IPS-15b (cell line): Measurements from ENCODE around the gene ANO8.
A peak's percentile ranks its signal among the peaks of the same experiment; 100 is the strongest.
"Not testable (repeated sequence)": the region's sequence is repeated elsewhere in the genome, so short reads cannot be mapped to it uniquely, and the experiment has no call there.

ENCODE experiments used
- H3K27me3 ChIP-seq: one replicate; pipeline ENCODE4 v1.6.1; 2013; ENCODE audit warnings: low read length; ENCODE audit not compliant: control insufficient read depth, insufficient read depth
- H3K36me3 ChIP-seq: one replicate; pipeline ENCODE4 v1.6.1; 2013; ENCODE audit warnings: low read length; ENCODE audit not compliant: control insufficient read depth, insufficient read depth
- H3K4me1 ChIP-seq: one replicate; pipeline ENCODE4 v1.6.1; 2013; ENCODE audit warnings: mild to moderate bottlenecking, low read length; ENCODE audit not compliant: control insufficient read depth, insufficient read depth
- H3K4me3 ChIP-seq: one replicate; pipeline ENCODE4 v1.5.1; 2013; ENCODE audit warnings: low read depth, low read length
- H3K9ac ChIP-seq: one replicate; pipeline ENCODE4 v1.6.1; 2013; ENCODE audit warnings: low read depth, mild to moderate bottlenecking, low read length
- H3K9me3 ChIP-seq: one replicate; pipeline ENCODE4 v1.6.1; 2013; ENCODE audit warnings: mild to moderate bottlenecking, low read length; ENCODE audit not compliant: control insufficient read depth, insufficient read depth

The ANO8 gene, protein sequence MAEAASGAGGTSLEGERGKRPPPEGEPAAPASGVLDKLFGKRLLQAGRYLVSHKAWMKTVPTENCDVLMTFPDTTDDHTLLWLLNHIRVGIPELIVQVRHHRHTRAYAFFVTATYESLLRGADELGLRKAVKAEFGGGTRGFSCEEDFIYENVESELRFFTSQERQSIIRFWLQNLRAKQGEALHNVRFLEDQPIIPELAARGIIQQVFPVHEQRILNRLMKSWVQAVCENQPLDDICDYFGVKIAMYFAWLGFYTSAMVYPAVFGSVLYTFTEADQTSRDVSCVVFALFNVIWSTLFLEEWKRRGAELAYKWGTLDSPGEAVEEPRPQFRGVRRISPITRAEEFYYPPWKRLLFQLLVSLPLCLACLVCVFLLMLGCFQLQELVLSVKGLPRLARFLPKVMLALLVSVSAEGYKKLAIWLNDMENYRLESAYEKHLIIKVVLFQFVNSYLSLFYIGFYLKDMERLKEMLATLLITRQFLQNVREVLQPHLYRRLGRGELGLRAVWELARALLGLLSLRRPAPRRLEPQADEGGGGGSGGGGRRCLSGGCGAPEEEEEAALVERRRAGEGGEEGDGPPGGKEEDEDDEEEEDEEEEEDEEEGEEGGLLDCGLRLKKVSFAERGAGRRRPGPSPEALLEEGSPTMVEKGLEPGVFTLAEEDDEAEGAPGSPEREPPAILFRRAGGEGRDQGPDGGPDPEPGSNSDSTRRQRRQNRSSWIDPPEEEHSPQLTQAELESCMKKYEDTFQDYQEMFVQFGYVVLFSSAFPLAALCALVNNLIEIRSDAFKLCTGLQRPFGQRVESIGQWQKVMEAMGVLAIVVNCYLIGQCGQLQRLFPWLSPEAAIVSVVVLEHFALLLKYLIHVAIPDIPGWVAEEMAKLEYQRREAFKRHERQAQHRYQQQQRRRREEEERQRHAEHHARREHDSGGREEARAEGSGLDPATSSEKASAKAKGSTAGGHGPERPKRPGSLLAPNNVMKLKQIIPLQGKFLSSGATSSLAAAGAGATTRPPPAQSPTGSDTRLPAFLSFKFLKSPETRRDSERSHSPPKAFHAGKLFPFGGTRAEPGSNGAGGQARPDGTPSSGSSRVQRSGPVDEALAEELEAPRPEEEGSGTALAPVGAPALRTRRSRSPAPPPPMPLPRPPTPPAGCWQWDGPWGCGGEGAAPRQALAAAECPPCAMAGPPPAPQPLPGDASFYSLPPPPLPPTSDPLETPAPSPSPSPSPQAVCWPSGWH

DNA sequence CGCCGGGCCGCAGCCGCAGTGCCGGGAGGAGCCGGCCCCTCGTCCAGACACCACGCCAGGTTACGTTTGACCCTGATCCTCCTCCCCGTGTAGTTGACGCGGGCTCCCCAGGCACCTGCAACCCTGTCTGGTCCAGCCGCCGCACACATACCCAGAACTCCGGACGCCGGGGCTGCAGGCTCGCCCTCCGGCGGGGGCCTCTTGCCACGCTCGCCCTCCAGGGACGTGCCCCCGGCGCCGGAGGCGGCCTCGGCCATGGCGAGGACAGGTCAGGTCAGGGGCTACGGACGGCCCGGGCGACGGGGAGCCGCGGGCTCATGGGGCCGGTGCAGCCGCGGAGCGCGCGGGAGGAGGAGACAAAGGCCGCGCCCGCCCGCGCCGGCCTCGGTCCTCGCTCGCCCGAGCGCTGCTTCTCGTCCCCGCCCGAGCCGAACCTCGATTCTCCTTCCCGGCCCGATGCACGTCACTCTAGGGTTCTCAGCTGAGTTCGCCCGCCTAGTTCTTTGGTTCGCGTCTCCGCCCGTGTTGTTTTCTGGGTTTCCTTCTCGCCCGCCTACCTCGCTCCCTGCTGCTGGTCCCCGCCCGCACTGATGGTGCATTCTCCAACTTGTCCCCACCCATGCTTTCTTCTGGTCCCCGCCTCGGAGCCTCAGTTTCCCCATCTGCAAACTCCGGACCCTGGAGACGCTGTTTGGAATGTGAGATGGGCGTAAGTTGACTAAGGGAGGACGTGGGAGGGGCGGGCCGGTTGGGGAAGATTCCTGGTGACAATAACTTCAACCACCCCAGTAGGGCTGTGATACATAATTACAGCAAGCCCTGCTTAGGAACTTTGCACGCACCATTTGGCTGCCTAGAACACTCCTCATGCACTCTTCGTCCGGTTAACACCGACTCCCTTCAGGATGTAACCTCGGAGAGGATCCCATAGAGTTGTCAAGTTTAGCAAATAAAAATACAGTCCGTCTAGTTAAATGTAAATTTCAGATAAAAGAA, at the start of gene ANO8:
Gene ANO8, minus strand, starts transcription at position 442 of the 996 bp plus-strand sequence. Its CDS starts 185 bp downstream, at position 257.
- H3K4me1 ChIP-seq = peaks cover 2% of the 10 kb centered on the region

DNA sequence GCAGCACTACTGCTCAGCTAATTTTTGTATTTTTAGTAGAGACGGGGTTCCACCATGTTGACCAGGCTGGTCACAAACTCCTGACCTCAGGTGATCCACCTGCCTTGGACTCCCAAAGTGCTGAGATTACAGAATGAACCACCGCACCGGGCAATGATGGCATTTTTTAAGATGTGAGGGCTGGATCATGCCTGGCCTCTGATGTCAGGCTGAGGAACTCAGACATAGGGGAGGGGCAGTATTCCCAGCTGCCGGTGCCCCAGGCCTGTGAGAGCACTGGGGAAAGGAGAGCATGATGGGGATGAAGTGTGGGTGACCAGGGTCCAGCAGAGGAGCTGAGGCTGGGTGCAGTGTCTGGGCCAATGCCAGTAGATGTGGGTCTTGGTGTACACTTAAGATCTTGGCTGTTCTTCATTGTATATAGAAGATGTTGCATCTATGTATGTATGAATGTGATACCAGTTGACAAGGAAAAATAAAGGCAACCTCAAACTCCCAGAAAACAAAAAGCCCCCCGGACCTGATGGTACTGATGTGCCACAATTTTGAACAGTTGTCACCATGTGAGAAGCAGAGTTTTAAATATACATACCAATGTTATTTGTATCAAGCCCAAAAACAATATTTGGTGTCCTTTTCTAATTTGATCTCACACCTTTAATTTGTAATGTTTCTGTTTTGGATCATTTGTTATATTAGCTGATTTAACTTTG, 45.9 kb upstream of the ANO8 start:
- H3K36me3 ChIP-seq = no peaks in the 10 kb centered on the region
- H3K4me1 ChIP-seq = peaks cover 2% of the 10 kb centered on the region
- no peaks in the 10 kb centered on the region for H3K27me3 ChIP-seq
- no peaks in the 10 kb centered on the region for H3K9me3 ChIP-seq
- no peak overlapping the region for H3K9ac ChIP-seq
- no peak overlapping the region for H3K4me3 ChIP-seq

More for the DNA sequence above, at the start of gene ANO8:
- H3K36me3 ChIP-seq = peaks cover 8% of the 10 kb centered on the region
- no peaks in the 10 kb centered on the region for H3K9me3 ChIP-seq
- H3K9ac ChIP-seq = no peak within 1 kb of the TSS
- H3K27me3 ChIP-seq = peaks cover 8% of the 10 kb centered on the region
- H3K4me3 ChIP-seq = peak within 1 kb of the TSS; percentile 78

DNA sequence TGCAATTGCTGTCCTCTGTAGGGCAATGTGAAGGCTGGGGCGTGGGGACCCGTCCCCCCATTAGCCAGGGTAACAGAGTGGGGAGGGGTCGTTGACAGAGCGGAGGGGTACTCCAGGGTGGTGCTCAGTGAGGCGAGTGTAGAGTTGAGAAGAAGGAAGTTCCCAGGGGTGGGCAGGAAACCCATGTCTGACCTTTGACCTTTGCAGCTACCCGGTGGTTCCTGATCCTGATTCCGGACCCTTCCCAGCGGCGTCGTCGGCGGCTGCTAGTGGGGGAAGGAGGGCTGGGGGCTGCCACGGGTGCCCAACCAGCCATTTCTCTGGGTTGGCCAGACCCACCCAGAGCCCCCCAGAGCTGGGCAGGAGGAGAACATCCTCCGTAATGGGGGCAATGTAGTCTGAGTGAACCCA, 44.6 kb upstream of the ANO8 start:
- Histone ChIP-seq H3K4me3 (no peak overlapping the region), H3K4me1 (peaks cover 2% of the 10 kb centered on the region)

DNA sequence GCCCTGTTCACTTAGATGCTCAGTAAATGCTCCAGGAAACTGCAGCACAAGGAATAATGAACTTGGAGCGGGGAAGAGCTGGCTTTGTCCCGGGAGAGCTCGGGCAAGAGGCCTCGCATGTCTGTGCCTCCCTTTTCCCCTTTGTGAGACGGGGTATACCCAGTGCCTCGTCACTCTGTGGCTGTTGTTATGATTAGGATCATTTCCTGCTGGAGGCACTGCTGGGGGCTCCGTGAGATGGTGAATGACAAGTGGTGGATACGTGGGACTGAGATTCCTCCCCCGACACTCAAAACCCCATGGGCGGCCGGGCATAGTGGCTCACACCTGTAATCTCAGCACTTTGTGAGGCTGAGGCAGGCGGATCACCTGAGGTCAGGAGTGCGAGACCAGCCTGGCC, 43.6 kb upstream of the ANO8 start:
- Histone ChIP-seq H3K27me3 (no peaks in the 10 kb centered on the region), H3K9me3 (no peaks in the 10 kb centered on the region), H3K36me3 (no peaks in the 10 kb centered on the region), H3K9ac (no peak overlapping the region), H3K4me1 (peaks cover 2% of the 10 kb centered on the region), H3K4me3 (no peak overlapping the region)

More for the DNA sequence above, 44.6 kb upstream of the ANO8 start:
- H3K9me3 ChIP-seq = no peaks in the 10 kb centered on the region
- H3K9ac ChIP-seq = no peak overlapping the region
- H3K27me3 ChIP-seq = no peaks in the 10 kb centered on the region
- H3K36me3 ChIP-seq = no peaks in the 10 kb centered on the region

GRCh38 chr19:17376935-17377600, 42.4 kb upstream of the ANO8 start, which contains the start of gene PLVAP:
PLVAP (minus strand) TSS chr19:17377342; CDS start chr19:17377288, 54 bp downstream.
- Histone ChIP-seq H3K36me3 (no peaks in the 10 kb centered on the region), H3K27me3 (no peaks in the 10 kb centered on the region), H3K4me3 (no peak within 1 kb of the TSS), H3K4me1 (peaks cover 2% of the 10 kb centered on the region), H3K9ac (no peak within 1 kb of the TSS), H3K9me3 (no peaks in the 10 kb centered on the region)

GRCh38 chr19:17370026-17370587, 35.5 kb upstream of the ANO8 start:
- H3K27me3 ChIP-seq = no peaks in the 10 kb centered on the region
- H3K9ac ChIP-seq = no peak overlapping the region
- no peaks in the 10 kb centered on the region for H3K4me1 ChIP-seq
- no peaks in the 10 kb centered on the region for H3K36me3 ChIP-seq
- H3K9me3 ChIP-seq = no peaks in the 10 kb centered on the region
- no peak overlapping the region for H3K4me3 ChIP-seq

- no peaks in the 10 kb centered on the region for H3K36me3 ChIP-seq
- no peak overlapping the region for H3K4me3 ChIP-seq
- no peaks in the 10 kb centered on the region for H3K4me1 ChIP-seq
- no peaks in the 10 kb centered on the region for H3K9me3 ChIP-seq
- H3K27me3 ChIP-seq = no peaks in the 10 kb centered on the region
- H3K9ac ChIP-seq = no peak overlapping the region
These were observed 30.7 kb upstream of the ANO8 start for GRCh38 chr19:17365361-17365760.

DNA sequence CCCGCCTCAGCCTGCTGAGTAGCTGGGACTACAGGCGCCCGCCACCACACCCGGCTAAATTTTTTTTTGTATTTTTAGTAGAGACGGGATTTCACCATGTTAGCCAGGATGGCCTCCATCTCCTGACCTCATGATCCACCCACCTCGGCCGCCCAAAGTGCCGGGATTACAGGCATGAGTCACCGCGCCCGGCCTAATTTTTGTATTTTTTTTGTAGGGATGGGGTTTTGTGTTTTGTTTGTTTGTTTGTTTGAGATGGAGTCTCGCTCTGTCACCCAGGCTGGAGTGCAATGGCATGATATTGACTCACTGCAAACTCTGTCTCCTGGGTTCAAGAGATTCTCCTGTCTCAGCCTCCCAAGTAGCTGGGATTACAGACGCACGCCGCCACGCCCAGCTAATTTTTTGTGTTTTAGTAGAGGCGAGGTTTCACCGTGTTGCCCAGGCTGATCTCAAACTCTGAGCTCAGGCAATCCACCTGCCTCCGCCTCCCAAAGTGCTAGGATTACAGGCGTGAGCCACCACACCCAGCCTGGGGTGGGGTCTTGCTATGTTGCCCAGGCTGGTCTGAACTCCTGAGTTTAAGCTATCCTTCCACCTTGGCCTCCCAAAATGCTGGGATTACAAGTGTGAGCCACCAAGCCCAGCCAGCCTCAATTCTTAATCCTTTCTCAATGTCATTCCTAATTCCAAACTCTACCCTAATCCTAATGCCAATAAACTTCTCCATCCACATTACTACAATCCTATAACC, 29.4 kb upstream of the ANO8 start:
- not testable (repeated sequence) for H3K9me3 ChIP-seq, H3K36me3 ChIP-seq, H3K4me1 ChIP-seq, H3K4me3 ChIP-seq, H3K27me3 ChIP-seq, H3K9ac ChIP-seq

DNA sequence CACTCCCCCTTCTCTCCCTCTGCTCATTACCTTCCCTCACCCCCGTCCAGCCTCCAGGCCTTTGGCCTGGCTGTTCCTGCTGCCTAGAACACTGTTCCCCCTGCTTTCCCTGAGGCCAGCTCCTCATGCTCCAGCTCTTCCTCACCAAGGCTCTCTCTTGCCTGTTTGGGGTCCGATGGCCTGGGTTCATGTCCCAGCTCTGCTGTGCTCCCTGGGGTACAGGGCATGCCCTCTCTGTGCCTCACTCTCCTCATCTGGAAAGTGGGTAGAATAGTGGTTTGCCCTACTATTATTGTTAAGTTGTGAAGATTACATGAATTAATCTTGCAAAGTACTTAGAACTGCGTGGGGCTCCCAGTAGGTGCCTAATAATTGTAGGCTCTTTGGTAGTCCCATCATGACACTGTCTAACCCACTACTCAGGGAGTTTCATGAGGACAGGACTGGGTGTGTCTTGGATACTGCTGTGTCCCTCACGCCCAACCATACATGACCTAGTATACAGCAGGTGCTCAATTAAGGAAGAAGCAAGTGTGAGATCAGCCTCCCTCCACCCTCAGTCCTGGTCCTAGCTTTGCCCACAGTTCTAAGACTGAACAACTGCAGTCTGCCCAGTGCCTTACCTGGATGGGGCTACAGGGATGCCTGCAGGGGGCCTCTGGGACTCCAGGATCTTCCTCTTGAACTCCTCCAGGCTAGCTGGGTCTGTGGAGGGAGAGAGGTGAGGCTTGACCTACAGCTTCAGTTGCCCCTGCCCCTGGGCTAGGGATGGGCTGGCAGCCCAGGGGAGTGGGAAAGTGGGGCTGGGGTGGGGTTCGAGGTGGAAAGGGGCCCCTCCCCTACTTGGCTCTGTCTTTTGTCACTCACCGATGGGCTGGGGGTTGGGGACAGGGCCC, 25.5 kb upstream of the ANO8 start:
- Histone ChIP-seq H3K9ac (no peak overlapping the region), H3K4me1 (no peaks in the 10 kb centered on the region), H3K27me3 (no peaks in the 10 kb centered on the region), H3K9me3 (no peaks in the 10 kb centered on the region), H3K4me3 (no peak overlapping the region), H3K36me3 (no peaks in the 10 kb centered on the region)
